A673 (cell line): Measurements from ENCODE around the gene SULT1A2. TPM values are rescaled to one million over a fixed set of nuclear protein-coding genes. Genes with fewer than 3 reads are reported as not detected.

Experiments
- BruUV-seq: library from RNA; stranded (reverse); fragments of 400-500 nt; replicated peaks from 2 replicates; lab custom pipeline; 2021; lab: Mats Ljungman, UMichigan
- CTCF ChIA-PET: fragments of 300-600 bp; sonication (Branson Sonifier 250); formaldehyde crosslinking; loops from one replicate; lab custom pipeline; 2022; ENCODE audit warnings: antibody characterized with exemption; lab: Charles Lee
- POLR2A ChIA-PET: fragments of 300-600 bp; sonication (Branson Sonifier 250); formaldehyde crosslinking; loops from one replicate; lab custom pipeline; 2022; ENCODE audit warnings: antibody characterized with exemption; ENCODE audit not compliant: low non-redundant PET; lab: Charles Lee
- DNase-seq: peaks from one replicate; pipeline ENCODE4 v3.0.0-alpha.2; 2015; ENCODE audit warnings: low spot score
- H3K27ac ChIP-seq: fragments of 200-600 bp; sonication (generic); 2 replicates; pipeline ENCODE4 v1.5.1; 2016; ENCODE audit warnings: mixed run types, low read depth, mild to moderate bottlenecking, mixed read lengths, antibody characterized with exemption, low read length; ENCODE audit not compliant: poor library complexity, severe bottlenecking
- H3K27me3 ChIP-seq: fragments of 200-600 bp; sonication (generic); replicated peaks from 2 replicates; pipeline ENCODE4 v1.6.1; 2017; ENCODE audit warnings: mixed run types, low read depth, mild to moderate bottlenecking, mixed read lengths, antibody characterized with exemption, low read length; ENCODE audit not compliant: insufficient read depth, poor library complexity
- H3K36me3 ChIP-seq: fragments of 200-600 bp; sonication (generic); 2 replicates; pipeline ENCODE4 v1.6.1; 2016; ENCODE audit warnings: mixed run types, mild to moderate bottlenecking, mixed read lengths, antibody characterized with exemption, low read length; ENCODE audit not compliant: insufficient read depth, poor library complexity, severe bottlenecking
- H3K4me1 ChIP-seq: fragments of 200-600 bp; sonication (generic); 2 replicates; pipeline ENCODE4 v1.6.1; 2017; ENCODE audit warnings: mixed run types, mild to moderate bottlenecking, mixed read lengths, antibody characterized with exemption, low read length; ENCODE audit not compliant: insufficient read depth, poor library complexity, severe bottlenecking
- H3K4me3 ChIP-seq: fragments of 200-600 bp; sonication (generic); 2 replicates; pipeline ENCODE4 v1.5.1; 2016; ENCODE audit warnings: low read depth, mixed run types, mild to moderate bottlenecking, mixed read lengths, low read length; ENCODE audit not compliant: poor library complexity, severe bottlenecking
- H3K9me3 ChIP-seq: fragments of 200-600 bp; sonication (generic); 2 replicates; pipeline ENCODE4 v1.6.1; 2016; ENCODE audit warnings: mixed run types, low read depth, mild to moderate bottlenecking, mixed read lengths, antibody characterized with exemption, low read length; ENCODE audit not compliant: poor library complexity, severe bottlenecking
- EZH2 ChIP-seq: fragments of 200-600 bp; sonication (generic); IDR thresholded peaks from 2 replicates; pipeline ENCODE4 v1.6.1; 2017; ENCODE audit warnings: borderline replicate concordance, low read depth, mild to moderate bottlenecking, mixed read lengths, antibody characterized with exemption, low read length; ENCODE audit not compliant: poor library complexity, severe bottlenecking
- intact Hi-C: fragments of 100-400 bp; cut with micrococcal nuclease; formaldehyde crosslinking; loops from one replicate; pipeline ENCODE4 v1.10.0; 2022; ENCODE audit not compliant: unreplicated experiment
- total RNA-seq: library from RNA; stranded (reverse); gene quantifications from 2 replicates; pipeline ENCODE4 v1.2.3, GENCODE V29; 2021
- TF ChIP-seq, protein P1 (sequence below): fragments of 300-800, 200-600 bp; sonication (generic); conservative IDR thresholded peaks from 2 replicates; pipeline ENCODE4 v1.5.1; 2017; ENCODE audit warnings: low read depth, mild to moderate bottlenecking, antibody characterized with exemption, low read length, moderate library complexity, mixed read lengths

SULT1A2 gene
- total RNA-seq, 1 experiment from 2014 or later, result 1.6 TPM

GRCh38 chr16:28553776-28554633 lies 42.8 kb downstream of the SULT1A2 start, which contains the start of gene SGF29:
TSS of gene SGF29 (plus strand) at chr16:28553920. CDS start at chr16:28581070, 27,150 bp downstream.
- H3K27me3 ChIP-seq, result no peaks in the 10 kb centered on the region
- peaks cover 3% of the 10 kb centered on the region for H3K36me3 ChIP-seq
- H3K9me3 ChIP-seq, result no peaks in the 10 kb centered on the region
- intact Hi-C loops, result no loop called here
- peak within 1 kb of the TSS; percentile 91 for H3K27ac ChIP-seq
- ChIA-PET CTCF (interaction anchor here (0.6 to 0.7 kb wide), 2 partner anchors 262 to 391 kb away, joined by 3 read pairs; no protein-coding TSS in a partner anchor), POLR2A (no interaction called here)
- H3K4me3 ChIP-seq, result peak within 1 kb of the TSS; percentile 49
- no peaks in the 10 kb centered on the region for H3K4me1 ChIP-seq
- peak; percentile 94 for DNase-seq
- TSS peak; percentile 98 for BruUV-seq
- TF ChIP-seq EZH2, result no peak
- TF ChIP-seq, protein P1, sequence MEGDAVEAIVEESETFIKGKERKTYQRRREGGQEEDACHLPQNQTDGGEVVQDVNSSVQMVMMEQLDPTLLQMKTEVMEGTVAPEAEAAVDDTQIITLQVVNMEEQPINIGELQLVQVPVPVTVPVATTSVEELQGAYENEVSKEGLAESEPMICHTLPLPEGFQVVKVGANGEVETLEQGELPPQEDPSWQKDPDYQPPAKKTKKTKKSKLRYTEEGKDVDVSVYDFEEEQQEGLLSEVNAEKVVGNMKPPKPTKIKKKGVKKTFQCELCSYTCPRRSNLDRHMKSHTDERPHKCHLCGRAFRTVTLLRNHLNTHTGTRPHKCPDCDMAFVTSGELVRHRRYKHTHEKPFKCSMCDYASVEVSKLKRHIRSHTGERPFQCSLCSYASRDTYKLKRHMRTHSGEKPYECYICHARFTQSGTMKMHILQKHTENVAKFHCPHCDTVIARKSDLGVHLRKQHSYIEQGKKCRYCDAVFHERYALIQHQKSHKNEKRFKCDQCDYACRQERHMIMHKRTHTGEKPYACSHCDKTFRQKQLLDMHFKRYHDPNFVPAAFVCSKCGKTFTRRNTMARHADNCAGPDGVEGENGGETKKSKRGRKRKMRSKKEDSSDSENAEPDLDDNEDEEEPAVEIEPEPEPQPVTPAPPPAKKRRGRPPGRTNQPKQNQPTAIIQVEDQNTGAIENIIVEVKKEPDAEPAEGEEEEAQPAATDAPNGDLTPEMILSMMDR, result peak; percentile 43

DNA sequence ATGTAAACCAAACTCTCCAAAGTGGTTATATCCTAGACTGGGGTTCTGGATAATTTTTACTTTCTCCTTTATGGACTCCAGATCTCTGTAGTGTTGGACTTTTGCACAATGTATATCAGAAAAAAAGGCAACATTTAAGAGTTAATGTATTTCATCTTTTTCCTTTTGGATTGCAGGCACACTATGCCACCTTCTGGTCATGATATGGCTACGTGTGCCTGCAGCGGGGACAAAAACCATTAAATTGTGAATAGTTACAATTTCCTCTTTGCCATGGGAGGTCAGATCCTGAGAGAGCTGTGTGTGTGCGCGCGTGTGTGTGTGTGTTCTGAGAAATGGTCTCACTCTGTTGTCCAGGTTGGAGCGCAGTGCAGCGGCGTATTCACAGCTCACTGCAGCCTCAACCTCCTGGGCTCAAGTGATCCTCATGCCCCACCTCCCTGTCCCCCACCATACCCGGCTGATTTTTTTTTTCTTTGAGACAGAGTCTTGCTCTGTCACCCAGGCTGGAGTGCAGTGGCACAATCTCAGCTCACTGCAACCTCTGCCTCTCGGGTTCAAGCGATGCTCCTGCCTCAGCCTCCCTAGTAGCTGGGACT lies 47.5 kb downstream of the SULT1A2 start:
- no peak overlapping the region for H3K4me3 ChIP-seq
- ChIA-PET CTCF (no interaction called here), POLR2A (no interaction called here)
- H3K9me3 ChIP-seq, result no peaks in the 10 kb centered on the region
- H3K27me3 ChIP-seq, result no peaks in the 10 kb centered on the region
- no peaks in the 10 kb centered on the region for H3K4me1 ChIP-seq
- no peak overlapping the region for H3K27ac ChIP-seq
- no peaks in the 10 kb centered on the region for H3K36me3 ChIP-seq
- intact Hi-C loops, result no loop called here
- peak; percentile 54 for DNase-seq
- BruUV-seq, result no TSS peak
- TF ChIP-seq, protein P1, result peak; percentile 53
- TF ChIP-seq EZH2, result no peak

GRCh38 chr16:28548306-28548802 lies 48.5 kb downstream of the SULT1A2 start:
- no peak for TF ChIP-seq EZH2
- TF ChIP-seq, protein P1, result no peak
- Histone ChIP-seq H3K27me3 (no peaks in the 10 kb centered on the region), H3K4me3 (no peak overlapping the region), H3K36me3 (no peaks in the 10 kb centered on the region), H3K27ac (no peak overlapping the region), H3K9me3 (no peaks in the 10 kb centered on the region), H3K4me1 (no peaks in the 10 kb centered on the region)
- intact Hi-C loops, result no loop called here
- CTCF ChIA-PET, result no interaction called here
- BruUV-seq, result no TSS peak
- POLR2A ChIA-PET, result no interaction called here
- DNase-seq, result no peak
